Osteocyte (in vitro differentiated cells): ENCODE data around the gene KATNIP. TPM values are rescaled to one million over a fixed set of nuclear protein-coding genes. Genes with fewer than 3 reads are reported as not detected.

Source experiments
- DNase-seq: peaks from one replicate; pipeline ENCODE4 v3.0.0; 2021; ENCODE audit warnings: mixed read lengths; ENCODE audit not compliant: unreplicated experiment; ENCODE audit errors: extremely low spot score
- H3K27ac Mint-ChIP-seq: one replicate; pipeline ENCODE4 v1.8.0; 2021; ENCODE audit warnings: mild to moderate bottlenecking, mixed read lengths; ENCODE audit not compliant: unreplicated experiment
- H3K27me3 Mint-ChIP-seq: one replicate; pipeline ENCODE4 v1.8.0; 2021; ENCODE audit warnings: mixed read lengths; ENCODE audit not compliant: unreplicated experiment
- H3K36me3 Mint-ChIP-seq: one replicate; pipeline ENCODE4 v1.8.0; 2021; ENCODE audit warnings: mixed read lengths; ENCODE audit not compliant: unreplicated experiment
- H3K4me1 Mint-ChIP-seq: one replicate; pipeline ENCODE4 v1.8.0; 2021; ENCODE audit warnings: mixed read lengths; ENCODE audit not compliant: unreplicated experiment
- H3K4me3 Mint-ChIP-seq: one replicate; pipeline ENCODE4 v1.8.0; 2021; ENCODE audit warnings: mild to moderate bottlenecking, moderate library complexity, mixed read lengths; ENCODE audit not compliant: unreplicated experiment
- H3K9me3 Mint-ChIP-seq: one replicate; pipeline ENCODE4 v1.8.0; 2021; ENCODE audit warnings: mixed read lengths; ENCODE audit not compliant: unreplicated experiment
- CTCF ChIP-seq: fragments of 200-600 bp; sonication (generic); IDR thresholded peaks from 2 replicates; pipeline ENCODE4 v1.5.0; 2021; ENCODE audit warnings: antibody characterized with exemption, mild to moderate bottlenecking, moderate library complexity
- total RNA-seq: library from RNA; stranded (reverse); gene quantifications from 2 replicates; pipeline ENCODE4 v1.2.1, GENCODE V29; 2021

Gene KATNIP
- total RNA-seq, 1 donor from 2014 or later: 30.0 TPM

DNA sequence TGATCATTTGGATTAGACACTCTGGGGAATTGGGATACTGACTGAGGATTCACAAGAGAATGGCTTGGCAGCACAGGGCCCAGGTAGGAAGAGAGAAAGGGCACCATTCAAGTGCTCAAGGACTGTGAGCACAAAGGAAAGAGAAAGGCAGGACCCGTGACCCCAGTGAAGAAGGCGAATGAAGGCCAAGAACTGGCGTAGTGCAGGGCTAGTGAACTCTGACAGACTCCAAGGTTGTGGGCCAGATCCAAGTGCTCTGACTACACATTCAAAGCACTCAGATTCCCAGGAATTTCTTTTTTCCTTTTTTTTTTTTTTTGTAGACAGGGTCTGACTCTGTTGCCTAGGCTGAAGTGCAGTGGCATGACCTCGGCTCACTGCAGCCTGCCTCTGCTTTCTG, 5.3 kb upstream of the KATNIP start:
- H3K36me3 Mint-ChIP-seq: peaks cover 47% of the 10 kb centered on the region
- no peak for TF ChIP-seq CTCF
- no peak for DNase-seq
- no peak overlapping the region for H3K27ac Mint-ChIP-seq
- H3K4me1 Mint-ChIP-seq: peaks cover 21% of the 10 kb centered on the region
- no peak overlapping the region for H3K4me3 Mint-ChIP-seq
- H3K27me3 Mint-ChIP-seq: no peaks in the 10 kb centered on the region
- no peaks in the 10 kb centered on the region for H3K9me3 Mint-ChIP-seq

DNA sequence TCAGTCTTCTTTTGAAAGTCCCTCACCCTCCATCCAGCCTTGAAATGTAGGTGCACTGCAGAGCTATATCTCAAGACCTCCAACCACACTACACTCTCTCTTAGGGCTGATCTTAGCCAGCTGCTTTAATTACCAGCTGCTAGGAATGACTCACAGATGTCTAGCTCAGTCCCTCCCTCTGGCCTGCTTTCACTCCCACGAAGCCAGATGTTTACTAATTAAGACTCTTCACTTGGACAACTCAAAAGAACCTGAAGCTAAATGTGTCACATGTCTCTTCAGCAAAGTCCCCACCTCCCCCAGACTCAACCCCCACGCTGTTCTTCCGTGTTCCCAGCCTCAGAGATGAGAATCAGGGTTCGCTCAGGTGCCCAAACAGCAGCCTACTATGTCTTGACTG, 2.8 kb upstream of the KATNIP start:
- no peak for DNase-seq
- H3K4me3 Mint-ChIP-seq: peak overlapping the region; percentile 11
- no peak for TF ChIP-seq CTCF
- H3K9me3 Mint-ChIP-seq: no peaks in the 10 kb centered on the region
- peaks cover 33% of the 10 kb centered on the region for H3K4me1 Mint-ChIP-seq
- peaks cover 25% of the 10 kb centered on the region for H3K36me3 Mint-ChIP-seq
- no peaks in the 10 kb centered on the region for H3K27me3 Mint-ChIP-seq
- H3K27ac Mint-ChIP-seq: peak overlapping the region; percentile 9

DNA sequence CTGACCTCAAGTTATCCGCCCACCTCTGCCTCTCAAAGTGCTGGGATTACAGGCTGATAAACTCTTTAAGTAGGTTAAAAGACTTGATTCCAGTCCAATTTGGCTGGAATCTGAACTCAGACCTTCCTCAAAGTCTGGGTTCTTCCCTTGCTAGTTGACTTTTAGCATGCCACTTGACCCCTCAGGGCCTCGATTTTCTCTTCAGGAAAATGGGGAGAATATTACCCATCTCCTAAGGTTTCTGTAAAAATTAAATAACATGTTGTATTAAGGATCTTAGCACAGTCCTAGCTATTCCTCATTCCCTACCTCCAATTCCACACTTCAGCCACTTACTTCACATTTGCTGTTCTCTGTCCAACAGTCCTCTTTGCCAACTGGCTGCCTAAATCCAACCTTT, 2.1 kb upstream of the KATNIP start:
- Mint-ChIP-seq H3K36me3 (peaks cover 20% of the 10 kb centered on the region), H3K4me1 (peaks cover 33% of the 10 kb centered on the region), H3K4me3 (no peak overlapping the region), H3K9me3 (no peaks in the 10 kb centered on the region), H3K27ac (no peak overlapping the region), H3K27me3 (no peaks in the 10 kb centered on the region)
- no peak for TF ChIP-seq CTCF
- no peak for DNase-seq

GRCh38 chr16:27549464-27549745, 539 bp upstream of the KATNIP start:
- H3K4me3 Mint-ChIP-seq: peak overlapping the region; percentile 98
- peak overlapping the region; percentile 99 for H3K27ac Mint-ChIP-seq
- peaks cover 11% of the 10 kb centered on the region for H3K36me3 Mint-ChIP-seq
- DNase-seq: no peak
- H3K9me3 Mint-ChIP-seq: no peaks in the 10 kb centered on the region
- no peaks in the 10 kb centered on the region for H3K27me3 Mint-ChIP-seq
- no peak for TF ChIP-seq CTCF
- peaks cover 33% of the 10 kb centered on the region for H3K4me1 Mint-ChIP-seq

DNA sequence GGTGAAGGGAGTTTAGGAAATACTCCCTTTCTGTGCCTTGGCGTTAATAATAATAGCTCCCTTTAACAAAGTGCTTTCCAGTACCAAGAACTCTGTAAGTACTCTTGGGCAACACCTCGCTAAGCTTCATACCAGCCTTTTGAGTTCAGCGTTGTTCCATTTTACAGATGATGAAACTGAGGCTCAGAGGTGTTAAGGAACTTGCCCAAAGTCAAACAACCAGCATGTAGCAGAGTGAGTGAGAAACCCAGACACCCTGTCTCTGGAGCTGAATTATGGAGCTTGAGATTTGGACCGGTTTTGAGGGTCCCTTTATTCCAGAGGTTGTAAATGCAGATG, 607 bp downstream of the KATNIP start:
- Mint-ChIP-seq H3K27me3 (no peaks in the 10 kb centered on the region), H3K4me3 (peak overlapping the region; percentile 98), H3K27ac (peak overlapping the region; percentile 99), H3K36me3 (peaks cover 5% of the 10 kb centered on the region), H3K4me1 (peaks cover 33% of the 10 kb centered on the region), H3K9me3 (no peaks in the 10 kb centered on the region)
- no peak for TF ChIP-seq CTCF
- DNase-seq: no peak
